GM20431 (cell line): Measurements from ENCODE around the gene PGLYRP3.

ENCODE experiments used
- in situ Hi-C: fragments of 300-500 bp; cut with MseI, MboI; formaldehyde crosslinking; loops from one replicate; pipeline ENCODE4 v1.15.0; 2020; ENCODE audit warnings: low sequenced_read_pairs; ENCODE audit not compliant: unreplicated experiment

Gene PGLYRP3

GRCh38 chr1:153312570-153313186, at the start of gene PGLYRP3:
Gene PGLYRP3 (minus strand): TSS chr1:153312952. CDS start chr1:153310665, 2,287 bp downstream.
- in situ Hi-C loops: no loop called here

GRCh38 chr1:153362187-153362775, 49.5 kb upstream of the PGLYRP3 start:
- in situ Hi-C loops: no loop called here

GRCh38 chr1:153361480-153362109, 48.8 kb upstream of the PGLYRP3 start:
- in situ Hi-C loops: no loop called here

- in situ Hi-C loops: no loop called here
Observed at GRCh38 chr1:153360592-153361479, 48.1 kb upstream of the PGLYRP3 start.

- in situ Hi-C loops: no loop called here
Observed at GRCh38 chr1:153360190-153360589, 47.4 kb upstream of the PGLYRP3 start.

- in situ Hi-C loops: loop anchor here (10.0 kb wide), 1 partner anchor 116 kb away; no protein-coding TSS in a partner anchor
Observed at GRCh38 chr1:153359241-153359640, 46.5 kb upstream of the PGLYRP3 start.

GRCh38 chr1:153358691-153358975, 45.9 kb upstream of the PGLYRP3 start:
- in situ Hi-C loops: loop anchor here (10.0 kb wide), 1 partner anchor 116 kb away; no protein-coding TSS in a partner anchor

GRCh38 chr1:153357853-153358690, 45.3 kb upstream of the PGLYRP3 start, which contains the start of gene S100A9:
Gene S100A9 (plus strand): TSS chr1:153357854. CDS start chr1:153358284, 430 bp downstream.
- in situ Hi-C loops: loop anchor here (10.0 kb wide), 1 partner anchor 117 kb away; no protein-coding TSS in a partner anchor

- in situ Hi-C loops: loop anchor here (10.0 kb wide), 1 partner anchor 118 kb away; no protein-coding TSS in a partner anchor
Observed at GRCh38 chr1:153357076-153357852, 44.5 kb upstream of the PGLYRP3 start.

- in situ Hi-C loops: loop anchor here (10.0 kb wide), 1 partner anchor 118 kb away; no protein-coding TSS in a partner anchor
Observed at GRCh38 chr1:153356392-153357075, 43.8 kb upstream of the PGLYRP3 start.

GRCh38 chr1:153355445-153356071, 42.8 kb upstream of the PGLYRP3 start:
- in situ Hi-C loops: loop anchor here (10.0 kb wide), 1 partner anchor 119 kb away; no protein-coding TSS in a partner anchor

- in situ Hi-C loops: loop anchor here (10.0 kb wide), 1 partner anchor 120 kb away; no protein-coding TSS in a partner anchor
Observed at GRCh38 chr1:153354515-153355193, 41.9 kb upstream of the PGLYRP3 start.

GRCh38 chr1:153353226-153353947, 40.6 kb upstream of the PGLYRP3 start:
- in situ Hi-C loops: loop anchor here (10.0 kb wide), 1 partner anchor 121 kb away; no protein-coding TSS in a partner anchor

- in situ Hi-C loops: loop anchor here (10.0 kb wide), 1 partner anchor 122 kb away; no protein-coding TSS in a partner anchor
Observed at GRCh38 chr1:153352523-153352922, 39.8 kb upstream of the PGLYRP3 start.

- in situ Hi-C loops: loop anchor here (10.0 kb wide), 1 partner anchor 124 kb away; no protein-coding TSS in a partner anchor
Observed at GRCh38 chr1:153350321-153350957, 37.7 kb upstream of the PGLYRP3 start.
